HG03521 (cell line): ENCODE measurements around the gene BANF2.

Source experiments
- ATAC-seq: cut with Tn5 transposase; IDR thresholded peaks from one replicate; pipeline ENCODE4 v1.9.1; 2021; ENCODE audit warnings: mild to moderate bottlenecking, moderate library complexity; ENCODE audit not compliant: unreplicated experiment

Gene BANF2

GRCh38 chr20:17708675-17709360, 9.1 kb downstream of the BANF2 start:
- no peak for ATAC-seq

GRCh38 chr20:17709361-17710293, 9.9 kb downstream of the BANF2 start:
- ATAC-seq: no peak

- no peak for ATAC-seq
Measured at GRCh38 chr20:17710379-17711266, 10.9 kb downstream of the BANF2 start.

DNA sequence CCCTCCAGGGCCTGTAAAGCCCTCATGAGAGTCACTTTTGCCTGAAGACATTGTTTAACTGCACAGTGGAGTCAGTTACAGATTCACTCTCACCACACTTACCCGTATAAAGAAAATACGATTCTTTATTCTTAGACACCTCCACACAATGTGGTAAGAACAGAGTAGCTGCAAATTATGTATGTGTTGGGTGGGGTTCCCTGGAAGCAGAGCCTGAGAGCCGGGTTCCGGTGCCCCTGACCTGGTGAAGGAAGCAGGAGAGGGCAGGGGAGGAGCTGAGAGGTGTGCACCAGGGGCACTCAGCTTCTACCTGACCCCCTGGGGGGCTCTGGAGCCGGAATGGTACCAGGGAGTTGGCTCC, 11.5 kb downstream of the BANF2 start:
- ATAC-seq: no peak

- ATAC-seq: no peak
Measured at GRCh38 chr20:17712201-17712600, 12.4 kb downstream of the BANF2 start.

DNA sequence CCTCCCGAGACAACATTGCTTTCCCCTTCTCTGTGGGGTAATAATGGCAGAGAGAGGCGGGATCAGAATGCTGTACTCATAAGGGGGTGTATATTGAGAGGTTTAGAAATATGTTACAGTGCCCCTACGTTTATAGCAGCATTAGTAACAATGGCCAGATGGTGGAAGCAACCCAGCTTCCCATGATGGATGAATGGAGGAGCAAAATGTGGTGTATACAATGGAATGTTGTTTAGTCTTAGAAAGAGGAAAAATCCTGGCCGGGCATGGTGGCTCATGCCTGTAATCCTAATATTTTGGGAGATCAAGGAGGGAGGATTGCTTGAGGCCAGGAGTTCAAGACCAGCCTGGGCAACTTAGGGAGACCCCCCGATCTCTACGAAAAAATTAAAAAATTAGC, 12.9 kb downstream of the BANF2 start:
- ATAC-seq: no peak

DNA sequence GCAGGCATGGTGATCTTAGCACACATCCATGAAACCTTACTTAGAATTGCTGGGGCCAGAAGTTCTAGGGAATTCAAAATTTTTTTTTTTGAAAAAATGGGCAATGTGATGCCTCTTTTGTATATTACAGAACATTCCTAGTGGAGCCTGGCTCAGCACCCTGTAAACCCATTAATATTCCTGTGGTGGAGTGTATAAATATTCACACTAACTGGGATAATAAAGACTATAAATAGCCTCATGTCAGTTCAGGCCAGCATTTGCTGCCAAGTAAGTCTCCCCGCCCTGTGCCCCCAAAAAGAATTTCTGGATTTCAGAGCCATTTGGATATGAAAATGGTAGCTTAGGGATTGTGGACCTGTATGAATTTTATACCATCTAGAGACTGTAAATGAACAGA, 14.8 kb downstream of the BANF2 start:
- ATAC-seq: no peak

DNA sequence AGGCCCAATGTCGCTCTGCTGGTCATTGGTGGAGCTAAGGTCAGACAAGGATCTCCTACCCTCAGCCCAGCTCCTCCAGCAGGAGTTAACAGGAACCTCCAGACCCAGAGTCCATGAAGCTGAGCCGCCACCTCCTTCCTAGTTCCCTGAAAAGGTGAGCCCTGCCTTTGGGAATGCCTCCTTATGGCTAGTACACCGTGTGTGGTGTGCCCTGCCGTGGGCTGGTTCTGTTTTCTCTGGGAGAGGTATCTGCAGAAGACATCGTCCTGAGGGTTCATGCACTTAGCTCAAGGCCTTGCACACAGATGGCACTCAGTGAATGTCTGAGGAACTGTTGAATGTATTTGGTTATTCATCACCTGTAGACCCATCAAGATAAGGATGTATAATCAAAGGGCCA, 15.3 kb downstream of the BANF2 start:
- ATAC-seq: no peak

- ATAC-seq: no peak
Measured at GRCh38 chr20:17716331-17716730, 16.6 kb downstream of the BANF2 start.

GRCh38 chr20:17720755-17721154, 21.0 kb downstream of the BANF2 start:
- no peak for ATAC-seq

- ATAC-seq: no peak
Measured at GRCh38 chr20:17721802-17722486, 22.2 kb downstream of the BANF2 start.

DNA sequence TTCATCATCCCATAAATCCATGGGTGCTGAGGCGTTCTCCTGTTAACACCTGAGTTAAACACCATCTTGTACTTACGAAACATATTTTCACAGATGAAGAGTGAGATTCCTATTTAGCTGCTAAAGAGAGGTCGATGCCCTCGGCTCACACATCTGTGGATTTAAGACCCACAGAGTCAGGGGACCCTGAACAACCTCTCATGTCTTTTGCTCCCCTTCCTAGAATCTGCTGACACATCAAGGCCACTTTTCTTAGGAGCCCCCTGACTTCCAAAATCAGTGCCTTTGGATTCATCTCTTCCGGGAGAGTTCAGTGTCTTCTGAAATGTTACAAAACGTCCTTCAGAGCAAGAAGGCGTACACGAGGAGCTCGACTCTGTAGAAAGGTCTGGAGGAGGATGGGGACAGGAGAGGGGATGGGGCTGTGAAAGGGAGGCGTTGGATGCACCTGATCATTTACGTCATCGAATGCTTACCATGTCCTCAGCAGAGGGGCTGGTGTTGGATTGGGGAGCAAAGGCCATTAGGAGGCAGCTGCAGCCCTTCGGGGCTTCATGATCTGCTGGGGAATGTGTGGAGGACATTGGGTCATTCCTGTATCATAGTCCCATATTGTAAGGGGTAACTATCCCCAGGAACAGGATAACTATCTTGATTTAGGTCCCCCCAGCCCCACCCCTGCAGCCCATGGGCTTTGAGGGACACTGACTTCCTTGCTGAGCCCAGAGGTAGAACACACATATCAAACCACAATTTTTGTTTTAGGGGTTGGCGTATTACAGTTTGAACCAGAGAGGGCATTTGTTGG, 22.9 kb downstream of the BANF2 start:
- no peak for ATAC-seq

- ATAC-seq: no peak
Measured at GRCh38 chr20:17723301-17723691, 23.5 kb downstream of the BANF2 start.

GRCh38 chr20:17725094-17725835, 25.5 kb downstream of the BANF2 start:
- ATAC-seq: no peak

DNA sequence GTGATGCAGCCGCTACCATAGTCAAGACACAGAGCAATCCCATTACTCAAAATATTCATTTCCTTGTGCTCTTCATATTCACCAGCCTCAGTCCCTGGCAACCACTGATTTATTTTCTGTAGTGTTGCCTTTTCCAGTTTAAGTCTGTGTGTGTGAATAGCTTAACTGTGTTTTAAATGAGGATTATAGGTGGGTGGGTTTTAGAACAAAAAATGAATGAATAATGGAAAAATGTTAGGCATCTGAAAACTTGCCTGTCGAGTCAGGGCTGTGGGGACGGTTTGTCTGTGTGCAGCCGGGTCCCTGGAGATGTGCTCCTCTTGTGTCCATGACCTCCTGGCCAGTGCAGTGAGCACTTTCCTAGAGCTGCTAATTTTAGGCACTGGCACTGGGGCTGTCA, 27.1 kb downstream of the BANF2 start:
- ATAC-seq: no peak

GRCh38 chr20:17727351-17727750, 27.6 kb downstream of the BANF2 start:
- no peak for ATAC-seq

GRCh38 chr20:17728074-17728473, 28.3 kb downstream of the BANF2 start:
- ATAC-seq: no peak

- no peak for ATAC-seq
Measured at GRCh38 chr20:17730071-17730470, 30.3 kb downstream of the BANF2 start.

DNA sequence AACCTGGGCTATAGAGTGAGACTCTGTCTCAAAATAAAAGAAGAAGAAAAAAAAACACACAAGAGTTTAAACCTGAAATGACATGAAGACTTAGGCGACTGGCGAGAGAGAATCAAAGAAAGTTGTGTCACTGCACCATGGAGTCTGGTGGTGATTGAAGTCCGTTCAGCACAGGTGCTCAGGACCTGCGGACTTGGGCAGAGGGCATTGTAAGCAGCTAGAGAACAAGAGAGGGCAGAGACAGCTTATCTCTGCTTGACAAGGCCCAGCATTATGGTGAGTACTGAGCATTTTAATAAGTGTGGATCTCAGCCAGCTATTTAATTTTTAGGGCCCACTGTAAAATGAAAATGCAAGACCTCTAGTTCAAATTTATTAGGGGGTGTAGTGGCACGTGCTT, 31.5 kb downstream of the BANF2 start:
- no peak for ATAC-seq
